WTC11 (cell line): ENCODE data around the gene ZNF554.

Experiments
- ELF4 ChIP-seq: sonication (generic); formaldehyde crosslinking; IDR thresholded peaks from 2 replicates; pipeline ENCODE4 v1.8.1; 2022; ENCODE audit warnings: low read depth, mild to moderate bottlenecking, moderate library complexity, missing genetic modification reagents
- IRF2 ChIP-seq: sonication (generic); formaldehyde crosslinking; IDR thresholded peaks from 2 replicates; pipeline ENCODE4 v1.8.0; 2022; ENCODE audit warnings: low read depth, missing genetic modification reagents, borderline replicate concordance
- TCF7 ChIP-seq: sonication (generic); formaldehyde crosslinking; IDR thresholded peaks from 2 replicates; pipeline ENCODE4 v1.8.0; 2022; ENCODE audit warnings: mild to moderate bottlenecking, low read depth, missing genetic modification reagents, moderate library complexity
- ZNF263 ChIP-seq: sonication (generic); formaldehyde crosslinking; IDR thresholded peaks from 2 replicates; pipeline ENCODE4 v1.8.1; 2022; ENCODE audit warnings: low read depth, mild to moderate bottlenecking, moderate library complexity, missing genetic modification reagents
- ZNF416 ChIP-seq: fragments of 250-450 bp; sonication (Bioruptor Pico); IDR thresholded peaks from 2 replicates; pipeline ENCODE4 v1.9.0; 2021; ENCODE audit warnings: mild to moderate bottlenecking, inconsistent platforms
- TF ChIP-seq, protein P1 (sequence below): sonication (generic); formaldehyde crosslinking; IDR thresholded peaks from 2 replicates; pipeline ENCODE4 v1.8.0; 2023; ENCODE audit warnings: missing genetic modification reagents, mild to moderate bottlenecking, borderline replicate concordance
- TF ChIP-seq, protein P2 (sequence below): fragments of 200-600 bp; IDR thresholded peaks from 2 replicates; pipeline ENCODE4 v1.8.0; 2022; ENCODE audit warnings: antibody characterized with exemption
- TF ChIP-seq, protein P3 (sequence below): sonication (generic); formaldehyde crosslinking; IDR thresholded peaks from 2 replicates; pipeline ENCODE4 v1.8.1; 2023; ENCODE audit warnings: mild to moderate bottlenecking, moderate library complexity, missing genetic modification reagents

DNA sequence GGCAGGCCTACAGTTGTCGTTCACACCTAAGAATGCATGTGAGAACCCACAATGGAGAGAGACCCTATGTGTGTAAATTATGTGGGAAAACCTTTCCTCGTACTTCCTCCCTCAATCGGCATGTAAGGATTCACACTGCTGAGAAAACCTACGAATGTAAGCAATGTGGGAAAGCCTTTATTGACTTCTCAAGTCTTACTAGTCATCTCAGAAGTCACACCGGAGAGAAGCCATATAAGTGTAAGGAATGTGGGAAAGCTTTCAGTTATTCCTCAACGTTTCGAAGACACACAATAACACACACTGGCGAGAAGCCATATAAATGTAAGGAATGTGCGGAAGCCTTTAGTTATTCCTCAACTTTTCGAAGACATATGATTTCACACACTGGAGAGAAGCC is 32.9 kb downstream of the ZNF554 start:
- TF ChIP-seq, protein P1, sequence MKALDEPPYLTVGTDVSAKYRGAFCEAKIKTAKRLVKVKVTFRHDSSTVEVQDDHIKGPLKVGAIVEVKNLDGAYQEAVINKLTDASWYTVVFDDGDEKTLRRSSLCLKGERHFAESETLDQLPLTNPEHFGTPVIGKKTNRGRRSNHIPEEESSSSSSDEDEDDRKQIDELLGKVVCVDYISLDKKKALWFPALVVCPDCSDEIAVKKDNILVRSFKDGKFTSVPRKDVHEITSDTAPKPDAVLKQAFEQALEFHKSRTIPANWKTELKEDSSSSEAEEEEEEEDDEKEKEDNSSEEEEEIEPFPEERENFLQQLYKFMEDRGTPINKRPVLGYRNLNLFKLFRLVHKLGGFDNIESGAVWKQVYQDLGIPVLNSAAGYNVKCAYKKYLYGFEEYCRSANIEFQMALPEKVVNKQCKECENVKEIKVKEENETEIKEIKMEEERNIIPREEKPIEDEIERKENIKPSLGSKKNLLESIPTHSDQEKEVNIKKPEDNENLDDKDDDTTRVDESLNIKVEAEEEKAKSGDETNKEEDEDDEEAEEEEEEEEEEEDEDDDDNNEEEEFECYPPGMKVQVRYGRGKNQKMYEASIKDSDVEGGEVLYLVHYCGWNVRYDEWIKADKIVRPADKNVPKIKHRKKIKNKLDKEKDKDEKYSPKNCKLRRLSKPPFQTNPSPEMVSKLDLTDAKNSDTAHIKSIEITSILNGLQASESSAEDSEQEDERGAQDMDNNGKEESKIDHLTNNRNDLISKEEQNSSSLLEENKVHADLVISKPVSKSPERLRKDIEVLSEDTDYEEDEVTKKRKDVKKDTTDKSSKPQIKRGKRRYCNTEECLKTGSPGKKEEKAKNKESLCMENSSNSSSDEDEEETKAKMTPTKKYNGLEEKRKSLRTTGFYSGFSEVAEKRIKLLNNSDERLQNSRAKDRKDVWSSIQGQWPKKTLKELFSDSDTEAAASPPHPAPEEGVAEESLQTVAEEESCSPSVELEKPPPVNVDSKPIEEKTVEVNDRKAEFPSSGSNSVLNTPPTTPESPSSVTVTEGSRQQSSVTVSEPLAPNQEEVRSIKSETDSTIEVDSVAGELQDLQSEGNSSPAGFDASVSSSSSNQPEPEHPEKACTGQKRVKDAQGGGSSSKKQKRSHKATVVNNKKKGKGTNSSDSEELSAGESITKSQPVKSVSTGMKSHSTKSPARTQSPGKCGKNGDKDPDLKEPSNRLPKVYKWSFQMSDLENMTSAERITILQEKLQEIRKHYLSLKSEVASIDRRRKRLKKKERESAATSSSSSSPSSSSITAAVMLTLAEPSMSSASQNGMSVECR (CRISPR knock-in tag), result no peak
- TF ChIP-seq, protein P2, sequence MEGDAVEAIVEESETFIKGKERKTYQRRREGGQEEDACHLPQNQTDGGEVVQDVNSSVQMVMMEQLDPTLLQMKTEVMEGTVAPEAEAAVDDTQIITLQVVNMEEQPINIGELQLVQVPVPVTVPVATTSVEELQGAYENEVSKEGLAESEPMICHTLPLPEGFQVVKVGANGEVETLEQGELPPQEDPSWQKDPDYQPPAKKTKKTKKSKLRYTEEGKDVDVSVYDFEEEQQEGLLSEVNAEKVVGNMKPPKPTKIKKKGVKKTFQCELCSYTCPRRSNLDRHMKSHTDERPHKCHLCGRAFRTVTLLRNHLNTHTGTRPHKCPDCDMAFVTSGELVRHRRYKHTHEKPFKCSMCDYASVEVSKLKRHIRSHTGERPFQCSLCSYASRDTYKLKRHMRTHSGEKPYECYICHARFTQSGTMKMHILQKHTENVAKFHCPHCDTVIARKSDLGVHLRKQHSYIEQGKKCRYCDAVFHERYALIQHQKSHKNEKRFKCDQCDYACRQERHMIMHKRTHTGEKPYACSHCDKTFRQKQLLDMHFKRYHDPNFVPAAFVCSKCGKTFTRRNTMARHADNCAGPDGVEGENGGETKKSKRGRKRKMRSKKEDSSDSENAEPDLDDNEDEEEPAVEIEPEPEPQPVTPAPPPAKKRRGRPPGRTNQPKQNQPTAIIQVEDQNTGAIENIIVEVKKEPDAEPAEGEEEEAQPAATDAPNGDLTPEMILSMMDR, result no peak
- TF ChIP-seq ZNF263 (CRISPR knock-in tag) (no peak), IRF2 (CRISPR knock-in tag) (no peak), ELF4 (CRISPR knock-in tag) (no peak), TCF7 (no peak), ZNF416 (CRISPR knock-in tag) (no peak)
- TF ChIP-seq, protein P3, sequence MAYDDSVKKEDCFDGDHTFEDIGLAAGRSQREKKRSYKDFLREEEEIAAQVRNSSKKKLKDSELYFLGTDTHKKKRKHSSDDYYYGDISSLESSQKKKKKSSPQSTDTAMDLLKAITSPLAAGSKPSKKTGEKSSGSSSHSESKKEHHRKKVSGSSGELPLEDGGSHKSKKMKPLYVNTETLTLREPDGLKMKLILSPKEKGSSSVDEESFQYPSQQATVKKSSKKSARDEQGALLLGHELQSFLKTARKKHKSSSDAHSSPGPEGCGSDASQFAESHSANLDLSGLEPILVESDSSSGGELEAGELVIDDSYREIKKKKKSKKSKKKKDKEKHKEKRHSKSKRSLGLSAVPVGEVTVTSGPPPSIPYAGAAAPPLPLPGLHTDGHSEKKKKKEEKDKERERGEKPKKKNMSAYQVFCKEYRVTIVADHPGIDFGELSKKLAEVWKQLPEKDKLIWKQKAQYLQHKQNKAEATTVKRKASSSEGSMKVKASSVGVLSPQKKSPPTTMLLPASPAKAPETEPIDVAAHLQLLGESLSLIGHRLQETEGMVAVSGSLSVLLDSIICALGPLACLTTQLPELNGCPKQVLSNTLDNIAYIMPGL (CRISPR knock-in tag), result no peak
